HG03064 (cell line): ENCODE results near the gene COL15A1.
A peak's percentile ranks its signal among the peaks of the same experiment; 100 is the strongest.

Source experiments
- ATAC-seq: cut with Tn5 transposase; IDR thresholded peaks from one replicate; pipeline ENCODE4 v1.9.1; 2021; ENCODE audit warnings: low read depth; ENCODE audit not compliant: unreplicated experiment

COL15A1 gene

GRCh38 chr9:98992107-98992884, 48.6 kb downstream of the COL15A1 start:
- ATAC-seq: no peak

- ATAC-seq: no peak
These were observed 49.3 kb downstream of the COL15A1 start for GRCh38 chr9:98992885-98993569.

GRCh38 chr9:98993570-98993945, 49.9 kb downstream of the COL15A1 start:
- peak; percentile 53 for ATAC-seq

GRCh38 chr9:98994172-98995058, 50.7 kb downstream of the COL15A1 start:
- ATAC-seq: no peak

- ATAC-seq: no peak
These were observed 51.5 kb downstream of the COL15A1 start for GRCh38 chr9:98995059-98995671.

- no peak for ATAC-seq
These were observed 52.3 kb downstream of the COL15A1 start for GRCh38 chr9:98995971-98996504.

- no peak for ATAC-seq
These were observed 53.9 kb downstream of the COL15A1 start for GRCh38 chr9:98997604-98998003.

- no peak for ATAC-seq
These were observed 54.9 kb downstream of the COL15A1 start for GRCh38 chr9:98998441-98999151.

- ATAC-seq: no peak
These were observed 55.4 kb downstream of the COL15A1 start for GRCh38 chr9:98999152-98999525.

GRCh38 chr9:99000476-99001395, 57.0 kb downstream of the COL15A1 start:
- no peak for ATAC-seq

- no peak for ATAC-seq
These were observed 58.2 kb downstream of the COL15A1 start for GRCh38 chr9:99001892-99002291.

- no peak for ATAC-seq
These were observed 59.0 kb downstream of the COL15A1 start for GRCh38 chr9:99002706-99003105.

GRCh38 chr9:99003308-99003707, 59.6 kb downstream of the COL15A1 start:
- ATAC-seq: no peak

GRCh38 chr9:99004115-99004514, 60.4 kb downstream of the COL15A1 start:
- ATAC-seq: no peak

- ATAC-seq: no peak
These were observed 61.2 kb downstream of the COL15A1 start for GRCh38 chr9:99004717-99005460.

- ATAC-seq: no peak
These were observed 61.9 kb downstream of the COL15A1 start for GRCh38 chr9:99005651-99006050.

GRCh38 chr9:99006511-99006910, 62.8 kb downstream of the COL15A1 start:
- ATAC-seq: no peak

GRCh38 chr9:99006979-99007378, 63.3 kb downstream of the COL15A1 start:
- ATAC-seq: no peak
